Skeletal muscle satellite cell (primary cell): Measurements from ENCODE around the gene SPRN. TPM values are rescaled to one million over a fixed set of nuclear protein-coding genes. Genes with fewer than 3 reads are reported as not detected.

ENCODE experiments used
- H3K27me3 ChIP-seq: 2 replicates; pipeline ENCODE4 v1.7.0; 2013; ENCODE audit warnings: low read length; ENCODE audit not compliant: control insufficient read depth, insufficient read depth
- H3K36me3 ChIP-seq: 2 replicates; pipeline ENCODE4 v1.7.0; 2013; ENCODE audit warnings: mild to moderate bottlenecking, control low read depth, low read length; ENCODE audit not compliant: insufficient read depth
- H3K4me1 ChIP-seq: 2 replicates; pipeline ENCODE4 v1.7.0; 2013; ENCODE audit warnings: low read length; ENCODE audit not compliant: control insufficient read depth, insufficient read depth
- H3K4me2 ChIP-seq: 2 replicates; pipeline ENCODE4 v1.7.0; 2013; ENCODE audit warnings: mild to moderate bottlenecking, low read length
- H3K4me3 ChIP-seq: 2 replicates; pipeline ENCODE4 v1.7.0; 2013; ENCODE audit warnings: low read length
- H3K9ac ChIP-seq: 2 replicates; pipeline ENCODE4 v1.7.0; 2013; ENCODE audit warnings: mild to moderate bottlenecking, low read depth, low read length, moderate library complexity
- H3K9me3 ChIP-seq: replicated peaks from 2 replicates; pipeline ENCODE4 v1.7.0; 2013; ENCODE audit warnings: mild to moderate bottlenecking, control low read depth, low read length
- small RNA-seq: library from RNA; depleted of rRNA; stranded (forward); fragments of <200 nt; gene quantifications from one replicate; pipeline ENCODE3, GENCODE V24; 2012

Gene SPRN

DNA sequence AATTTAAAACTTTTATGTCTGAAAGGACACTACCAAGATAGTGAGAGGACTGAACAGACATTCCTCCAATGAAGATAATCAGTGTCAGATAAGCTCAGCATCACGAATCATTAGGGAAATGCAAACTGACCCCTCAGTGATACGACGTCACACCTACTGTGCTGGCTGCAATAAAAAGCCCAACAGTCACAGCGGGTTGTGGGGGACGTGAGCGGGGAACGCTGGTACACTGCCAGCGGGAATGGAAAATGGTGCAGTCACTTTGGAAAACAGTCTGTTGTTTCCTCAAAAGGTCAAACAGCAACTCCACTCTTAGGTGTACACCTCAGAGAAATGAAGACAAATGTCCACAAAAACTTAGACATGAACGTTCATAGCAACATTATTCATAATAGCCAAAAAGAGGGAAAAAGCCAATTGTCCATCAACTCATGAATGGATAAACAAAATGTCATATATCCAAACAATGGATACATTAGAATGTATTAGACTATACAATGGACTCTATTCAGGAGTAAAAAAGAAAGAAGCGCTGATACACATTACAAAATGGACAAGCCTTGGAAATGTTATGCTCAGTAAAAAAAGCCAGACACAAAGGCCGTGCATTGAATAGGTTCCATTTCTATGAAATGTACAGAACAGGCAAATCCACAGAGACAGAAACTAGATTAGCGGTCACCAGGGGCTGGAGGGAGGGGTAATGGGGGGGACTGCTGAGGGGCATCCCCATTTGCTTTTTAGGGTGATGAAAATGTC lies 48.9 kb downstream of the SPRN start:
- Histone ChIP-seq H3K4me3 (no peak overlapping the region), H3K27me3 (no peaks in the 10 kb centered on the region), H3K4me1 (peaks cover 12% of the 10 kb centered on the region)

GRCh38 chr10:133373174-133374090 lies 51.0 kb downstream of the SPRN start, which contains the start of gene ECHS1:
ECHS1 (minus strand) TSS chr10:133373354; CDS start chr10:133373333, 21 bp downstream.
- H3K27me3 ChIP-seq = no peaks in the 10 kb centered on the region
- H3K36me3 ChIP-seq = peaks cover 21% of the 10 kb centered on the region
- no peaks in the 10 kb centered on the region for H3K9me3 ChIP-seq
- H3K4me2 ChIP-seq = peak within 1 kb of the TSS; percentile 77
- peak within 1 kb of the TSS; percentile 81 for H3K9ac ChIP-seq
- peaks cover 8% of the 10 kb centered on the region for H3K4me1 ChIP-seq
- H3K4me3 ChIP-seq = peak within 1 kb of the TSS; percentile 95

More for the DNA sequence above, 48.9 kb downstream of the SPRN start:
- no peaks in the 10 kb centered on the region for H3K9me3 ChIP-seq
- H3K4me2 ChIP-seq = no peak overlapping the region
- peaks cover 2% of the 10 kb centered on the region for H3K36me3 ChIP-seq
- H3K9ac ChIP-seq = no peak overlapping the region

DNA sequence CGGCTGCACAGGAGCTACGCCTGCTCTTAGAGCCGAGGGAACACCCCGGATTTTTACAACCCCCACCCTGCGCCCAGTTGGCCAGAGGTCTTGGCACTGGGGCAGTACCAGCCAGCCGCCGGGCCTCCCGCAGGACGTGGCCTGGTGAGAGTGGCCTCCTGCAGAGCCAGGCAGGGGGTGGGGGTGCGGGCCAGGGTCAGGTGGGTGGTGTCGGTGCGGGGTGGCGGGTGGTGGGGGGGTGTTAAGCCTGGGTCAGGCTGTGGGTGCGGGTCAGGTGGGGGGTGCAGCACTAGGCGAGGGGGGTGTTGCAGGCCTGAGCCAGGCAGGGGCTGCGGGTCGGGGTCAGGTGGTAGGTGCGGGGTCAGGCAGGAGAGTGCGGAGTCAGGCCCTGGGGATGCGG lies 51.9 kb downstream of the SPRN start:
- Histone ChIP-seq H3K9me3 (no peaks in the 10 kb centered on the region), H3K9ac (peak overlapping the region; percentile 26), H3K36me3 (peaks cover 27% of the 10 kb centered on the region), H3K4me2 (peak overlapping the region; percentile 76), H3K4me1 (peaks cover 8% of the 10 kb centered on the region), H3K27me3 (no peaks in the 10 kb centered on the region), H3K4me3 (peak overlapping the region; percentile 66)

Small RNAs within 50 kb of the gene (small RNA-seq; reads per million reads assigned to genes)
- gene AL360181.4 (not detected), gene MIR3944 (not detected)
